ENCODE measurements around the gene TAP2. TPM values are rescaled to one million over a fixed set of nuclear protein-coding genes. Genes with fewer than 3 reads are reported as not detected.

Gene TAP2
- total and polyA plus RNA-seq, 8 donors, result 5.0 to 23.1 (median 12.2) TPM

DNA sequence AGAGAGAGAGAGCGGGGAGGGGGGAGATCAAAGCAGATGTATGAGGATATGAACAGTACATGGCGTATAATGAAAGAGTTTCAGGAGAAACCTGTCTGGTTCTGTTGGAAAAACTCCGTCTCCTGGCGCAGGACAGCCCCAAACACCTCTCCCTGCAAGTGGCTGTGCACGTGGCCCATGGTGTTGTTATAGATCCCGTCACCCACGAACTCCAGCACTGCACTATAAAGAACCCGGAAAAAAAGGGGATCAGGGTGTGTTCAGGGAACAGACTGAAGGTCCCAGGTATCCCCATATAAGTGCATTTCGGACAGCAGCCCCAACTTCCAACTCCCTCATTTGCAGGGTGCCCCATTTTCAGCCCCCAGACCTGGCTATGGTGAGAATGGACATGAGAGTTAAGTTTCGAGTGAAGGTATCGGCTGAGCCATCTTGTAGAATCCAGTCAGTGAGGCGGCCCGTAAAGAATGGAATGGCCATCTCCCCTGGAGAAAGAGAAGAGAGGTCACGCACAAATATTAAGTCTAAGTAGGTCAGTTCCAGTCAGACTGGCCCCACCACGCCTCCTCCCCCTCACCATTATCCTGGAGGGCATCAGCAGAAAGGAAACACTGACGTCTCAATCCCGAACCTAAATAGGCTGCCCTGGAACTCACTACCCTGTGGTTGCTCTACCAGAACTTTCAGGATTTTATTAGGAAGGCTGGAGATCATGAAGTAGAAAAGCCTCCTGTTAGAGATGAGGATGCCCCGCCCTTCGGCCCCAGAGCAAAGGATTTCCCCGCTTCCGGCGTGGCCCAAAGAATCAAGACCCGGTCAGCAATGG is 13.7 kb upstream of the TAP2 start:
- FAIRE-seq (no peak), ATAC-seq (no peak), DNase-seq (no peak)
- intact Hi-C loops (cut with DNase I), result no loop called here
- Histone ChIP-seq H3K9me3 (no peaks in the 10 kb centered on the region), H3K4me3 (peak overlapping the region; percentile 60 to 98 (median 90)), H3K27ac (peak overlapping the region; percentile 85 to 98 (median 92)), H3K27me3 (no peaks in the 10 kb centered on the region), H3K36me3 (peaks cover 2% of the 10 kb centered on the region in 3 donors), H3K4me1 (peaks cover 0 to 10% (median 0%) of the 10 kb centered on the region in 3 donors)
- TF ChIP-seq, protein P1, sequence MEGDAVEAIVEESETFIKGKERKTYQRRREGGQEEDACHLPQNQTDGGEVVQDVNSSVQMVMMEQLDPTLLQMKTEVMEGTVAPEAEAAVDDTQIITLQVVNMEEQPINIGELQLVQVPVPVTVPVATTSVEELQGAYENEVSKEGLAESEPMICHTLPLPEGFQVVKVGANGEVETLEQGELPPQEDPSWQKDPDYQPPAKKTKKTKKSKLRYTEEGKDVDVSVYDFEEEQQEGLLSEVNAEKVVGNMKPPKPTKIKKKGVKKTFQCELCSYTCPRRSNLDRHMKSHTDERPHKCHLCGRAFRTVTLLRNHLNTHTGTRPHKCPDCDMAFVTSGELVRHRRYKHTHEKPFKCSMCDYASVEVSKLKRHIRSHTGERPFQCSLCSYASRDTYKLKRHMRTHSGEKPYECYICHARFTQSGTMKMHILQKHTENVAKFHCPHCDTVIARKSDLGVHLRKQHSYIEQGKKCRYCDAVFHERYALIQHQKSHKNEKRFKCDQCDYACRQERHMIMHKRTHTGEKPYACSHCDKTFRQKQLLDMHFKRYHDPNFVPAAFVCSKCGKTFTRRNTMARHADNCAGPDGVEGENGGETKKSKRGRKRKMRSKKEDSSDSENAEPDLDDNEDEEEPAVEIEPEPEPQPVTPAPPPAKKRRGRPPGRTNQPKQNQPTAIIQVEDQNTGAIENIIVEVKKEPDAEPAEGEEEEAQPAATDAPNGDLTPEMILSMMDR (IDR thresholded peaks at IDR 0.05), result no peak
- WGBS, 2 donors, result 46 to 52% methylated on average over 23 of the region's 23 CpGs

GRCh38 chr6:32851025-32851424 is 12.5 kb upstream of the TAP2 start:
- Histone ChIP-seq H3K36me3 (peaks cover 6 to 7% (median 7%) of the 10 kb centered on the region in 3 donors), H3K4me3 (no peak overlapping the region)
- WGBS, 2 donors, result 88 to 91% methylated on average over 4 of the region's 4 CpGs

GRCh38 chr6:32849126-32849525 is 10.6 kb upstream of the TAP2 start:
- intact Hi-C loops (cut with DNase I), result no loop called here
- FAIRE-seq (no peak), ATAC-seq (no peak), DNase-seq (no peak)
- TF ChIP-seq, protein P1 (IDR thresholded peaks at IDR 0.05), result no peak
- WGBS, 2 donors, result 76 to 79% methylated on average over 6 of the region's 6 CpGs
- Histone ChIP-seq H3K27me3 (no peaks in the 10 kb centered on the region), H3K4me3 (no peak overlapping the region), H3K27ac (no peak overlapping the region), H3K9me3 (no peaks in the 10 kb centered on the region), H3K36me3 (peaks cover 6 to 7% (median 7%) of the 10 kb centered on the region in 3 donors), H3K4me1 (peaks cover 0 to 10% (median 0%) of the 10 kb centered on the region in 3 donors)

More at GRCh38 chr6:32851025-32851424, 12.5 kb upstream of the TAP2 start:
- no peak for ATAC-seq
- no peak overlapping the region for H3K27ac ChIP-seq
- no peaks in the 10 kb centered on the region for H3K9me3 ChIP-seq
- no peak for DNase-seq
- no peak for FAIRE-seq
- peaks cover 0 to 10% (median 0%) of the 10 kb centered on the region in 3 donors for H3K4me1 ChIP-seq
- TF ChIP-seq, protein P1 (IDR thresholded peaks at IDR 0.05), result no peak
- intact Hi-C loops (cut with DNase I), result no loop called here
- H3K27me3 ChIP-seq, result no peaks in the 10 kb centered on the region

- Histone ChIP-seq H3K36me3 (peaks cover 6 to 7% (median 7%) of the 10 kb centered on the region in 3 donors), H3K27ac (no peak overlapping the region), H3K9me3 (no peaks in the 10 kb centered on the region), H3K27me3 (no peaks in the 10 kb centered on the region), H3K4me1 (peaks cover 0 to 10% (median 0%) of the 10 kb centered on the region in 3 donors), H3K4me3 (no peak overlapping the region)
- TF ChIP-seq, protein P1 (IDR thresholded peaks at IDR 0.05), result no peak
- DNase-seq (no peak), ATAC-seq (no peak), FAIRE-seq (no peak)
- intact Hi-C loops (cut with DNase I), result no loop called here
- WGBS, 2 donors, result 91 to 92% methylated on average over 8 of the region's 8 CpGs
These were observed 9.3 kb upstream of the TAP2 start for GRCh38 chr6:32847795-32848194.

GRCh38 chr6:32847004-32847403 is 8.5 kb upstream of the TAP2 start:
- no peak overlapping the region for H3K27ac ChIP-seq
- H3K4me3 ChIP-seq, result no peak overlapping the region
- peaks cover 6 to 7% (median 7%) of the 10 kb centered on the region in 3 donors for H3K36me3 ChIP-seq
- 90% methylated on average over 10 of the region's 10 CpGs for WGBS, 2 donors
- DNase-seq (no peak), ATAC-seq (no peak), FAIRE-seq (no peak)
- no peaks in the 10 kb centered on the region for H3K9me3 ChIP-seq
- peaks cover 0 to 4% (median 0%) of the 10 kb centered on the region in 3 donors for H3K4me1 ChIP-seq
- intact Hi-C loops (cut with DNase I), result no loop called here
- TF ChIP-seq, protein P1 (IDR thresholded peaks at IDR 0.05), result no peak
- no peaks in the 10 kb centered on the region for H3K27me3 ChIP-seq

Measured in pancreas (tissue), 10 donors.